OCI-LY3 (cell line): ENCODE data around the gene SLC7A7.

Experiments
- H2AFZ ChIP-seq: fragments of 200-600, 300-600 bp; shearing (Covaris generic); 2 replicates; pipeline ENCODE4 v1.6.0; 2014; ENCODE audit warnings: antibody characterized with exemption, low read depth, low read length
- H3K27ac ChIP-seq: fragments of 200-600, 300-600 bp; sonication (generic); 2 replicates; pipeline ENCODE4 v1.5.1; 2014; ENCODE audit warnings: mild to moderate bottlenecking, low read length, moderate library complexity, mixed read lengths
- H3K27me3 ChIP-seq: fragments of 200-600, 300-600 bp; sonication (generic); 2 replicates; pipeline ENCODE4 v1.6.1; 2014; ENCODE audit warnings: low read depth, low read length, mixed read lengths
- H3K36me3 ChIP-seq: fragments of 200-600, 300-600 bp; sonication (generic); replicated peaks from 2 replicates; pipeline ENCODE3; 2014; ENCODE audit warnings: low read depth, low read length, mixed read lengths
- H3K4me1 ChIP-seq: fragments of 300-600, 200-600 bp; sonication (generic); 2 replicates; pipeline ENCODE4 v1.6.1; 2014; ENCODE audit warnings: low read length, mixed read lengths
- H3K4me2 ChIP-seq: fragments of 200-600, 300-600 bp; sonication (generic); 2 replicates; pipeline ENCODE4 v1.6.1; 2014; ENCODE audit warnings: low read length, mixed read lengths
- H3K4me3 ChIP-seq: fragments of 300-600, 200-600 bp; sonication (generic); 2 replicates; pipeline ENCODE4 v1.5.1; 2014; ENCODE audit warnings: antibody characterized with exemption, mild to moderate bottlenecking, low read length, moderate library complexity
- H3K79me2 ChIP-seq: fragments of 300-600, 200-600 bp; shearing (Covaris generic); 2 replicates; pipeline ENCODE4 v1.6.1; 2014; ENCODE audit warnings: mild to moderate bottlenecking, low read length, mixed read lengths
- H3K9ac ChIP-seq: fragments of 300-600, 200-600 bp; shearing (Covaris generic); 2 replicates; pipeline ENCODE4 v1.6.0; 2014; ENCODE audit warnings: mild to moderate bottlenecking, low read length, moderate library complexity
- H3K9me3 ChIP-seq: fragments of 200-600, 300-600 bp; shearing (Covaris generic); 2 replicates; pipeline ENCODE4 v1.6.1; 2014; ENCODE audit warnings: low read length, mixed read lengths; ENCODE audit not compliant: insufficient read depth
- H4K20me1 ChIP-seq: fragments of 200-600, 300-600 bp; sonication (generic); 2 replicates; pipeline ENCODE4 v1.6.1; 2016; ENCODE audit warnings: low read length, mixed read lengths; ENCODE audit not compliant: insufficient read depth
- EZH2phosphoT487 ChIP-seq: fragments of 200-600 bp; shearing (Covaris generic); IDR thresholded peaks from 2 replicates; pipeline ENCODE4 v1.6.1; 2018; ENCODE audit warnings: antibody characterized with exemption, mixed run types, low read depth
- TF ChIP-seq, protein P1 (sequence below): fragments of 200-600, 300-600 bp; sonication (generic); IDR thresholded peaks from 2 replicates; pipeline ENCODE4 v1.5.1; 2014; ENCODE audit warnings: antibody characterized with exemption, low read length, low read depth

The SLC7A7 gene

DNA sequence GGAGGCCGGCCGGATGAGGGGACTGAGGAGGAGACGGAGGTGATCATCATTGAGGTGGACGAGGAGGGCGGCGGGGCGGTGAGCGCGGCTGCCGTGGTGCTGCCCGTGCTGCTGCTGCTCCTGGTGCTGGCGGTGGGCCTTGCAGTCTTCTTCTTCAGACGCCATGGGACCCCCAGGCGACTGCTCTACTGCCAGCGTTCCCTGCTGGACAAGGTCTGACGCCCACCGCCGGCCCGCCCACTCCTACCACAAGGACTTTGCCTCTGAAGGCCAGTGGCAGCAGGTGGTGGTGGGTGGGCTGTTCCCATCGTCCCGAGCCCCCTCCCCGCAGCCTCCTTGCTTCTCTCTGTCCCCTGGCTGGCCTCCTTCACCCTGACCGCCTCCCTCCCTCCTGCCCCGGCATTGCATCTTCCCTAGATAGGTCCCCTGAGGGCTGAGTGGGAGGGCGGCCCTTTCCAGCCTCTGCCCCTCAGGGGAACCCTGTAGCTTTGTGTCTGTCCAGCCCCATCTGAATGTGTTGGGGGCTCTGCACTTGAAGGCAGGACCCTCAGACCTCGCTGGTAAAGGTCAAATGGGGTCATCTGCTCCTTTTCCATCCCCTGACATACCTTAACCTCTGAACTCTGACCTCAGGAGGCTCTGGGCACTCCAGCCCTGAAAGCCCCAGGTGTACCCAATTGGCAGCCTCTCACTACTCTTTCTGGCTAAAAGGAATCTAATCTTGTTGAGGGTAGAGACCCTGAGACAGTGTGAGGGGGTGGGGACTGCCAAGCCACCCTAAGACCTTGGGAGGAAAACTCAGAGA is 30.8 kb upstream of the SLC7A7 start:
- no peaks in the 10 kb centered on the region for H4K20me1 ChIP-seq
- H3K27ac ChIP-seq = no peak overlapping the region
- no peak overlapping the region for H3K9ac ChIP-seq

GRCh38 chr14:22845103-22845394 is 29.8 kb upstream of the SLC7A7 start:
- no peaks in the 10 kb centered on the region for H3K36me3 ChIP-seq
- H2AFZ ChIP-seq = no peak overlapping the region
- no peaks in the 10 kb centered on the region for H3K9me3 ChIP-seq
- no peak overlapping the region for H3K9ac ChIP-seq
- H4K20me1 ChIP-seq = no peaks in the 10 kb centered on the region
- no peaks in the 10 kb centered on the region for H3K27me3 ChIP-seq
- no peak overlapping the region for H3K27ac ChIP-seq
- TF ChIP-seq EZH2phosphoT487 = no peak
- TF ChIP-seq, protein P1, sequence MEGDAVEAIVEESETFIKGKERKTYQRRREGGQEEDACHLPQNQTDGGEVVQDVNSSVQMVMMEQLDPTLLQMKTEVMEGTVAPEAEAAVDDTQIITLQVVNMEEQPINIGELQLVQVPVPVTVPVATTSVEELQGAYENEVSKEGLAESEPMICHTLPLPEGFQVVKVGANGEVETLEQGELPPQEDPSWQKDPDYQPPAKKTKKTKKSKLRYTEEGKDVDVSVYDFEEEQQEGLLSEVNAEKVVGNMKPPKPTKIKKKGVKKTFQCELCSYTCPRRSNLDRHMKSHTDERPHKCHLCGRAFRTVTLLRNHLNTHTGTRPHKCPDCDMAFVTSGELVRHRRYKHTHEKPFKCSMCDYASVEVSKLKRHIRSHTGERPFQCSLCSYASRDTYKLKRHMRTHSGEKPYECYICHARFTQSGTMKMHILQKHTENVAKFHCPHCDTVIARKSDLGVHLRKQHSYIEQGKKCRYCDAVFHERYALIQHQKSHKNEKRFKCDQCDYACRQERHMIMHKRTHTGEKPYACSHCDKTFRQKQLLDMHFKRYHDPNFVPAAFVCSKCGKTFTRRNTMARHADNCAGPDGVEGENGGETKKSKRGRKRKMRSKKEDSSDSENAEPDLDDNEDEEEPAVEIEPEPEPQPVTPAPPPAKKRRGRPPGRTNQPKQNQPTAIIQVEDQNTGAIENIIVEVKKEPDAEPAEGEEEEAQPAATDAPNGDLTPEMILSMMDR = no peak
- H3K4me2 ChIP-seq = no peak overlapping the region
- no peaks in the 10 kb centered on the region for H3K79me2 ChIP-seq
- H3K4me1 ChIP-seq = no peaks in the 10 kb centered on the region
- no peak overlapping the region for H3K4me3 ChIP-seq

More for the DNA sequence above, 30.8 kb upstream of the SLC7A7 start:
- no peaks in the 10 kb centered on the region for H3K4me1 ChIP-seq
- no peak overlapping the region for H3K4me2 ChIP-seq
- no peak overlapping the region for H3K4me3 ChIP-seq
- no peaks in the 10 kb centered on the region for H3K79me2 ChIP-seq
- H3K9me3 ChIP-seq = no peaks in the 10 kb centered on the region
- H2AFZ ChIP-seq = no peak overlapping the region
- H3K36me3 ChIP-seq = no peaks in the 10 kb centered on the region
- H3K27me3 ChIP-seq = no peaks in the 10 kb centered on the region
- TF ChIP-seq, protein P1 = no peak
- TF ChIP-seq EZH2phosphoT487 = no peak

- no peak overlapping the region for H3K27ac ChIP-seq
- H2AFZ ChIP-seq = no peak overlapping the region
- H3K4me3 ChIP-seq = no peak overlapping the region
- H3K36me3 ChIP-seq = no peaks in the 10 kb centered on the region
- no peaks in the 10 kb centered on the region for H3K27me3 ChIP-seq
- H3K4me2 ChIP-seq = no peak overlapping the region
- H4K20me1 ChIP-seq = no peaks in the 10 kb centered on the region
- H3K9ac ChIP-seq = no peak overlapping the region
- no peak for TF ChIP-seq EZH2phosphoT487
- TF ChIP-seq, protein P1 = no peak
- H3K9me3 ChIP-seq = no peaks in the 10 kb centered on the region
- H3K4me1 ChIP-seq = no peaks in the 10 kb centered on the region
- no peaks in the 10 kb centered on the region for H3K79me2 ChIP-seq
These were observed 29.2 kb upstream of the SLC7A7 start for GRCh38 chr14:22844221-22845102.

DNA sequence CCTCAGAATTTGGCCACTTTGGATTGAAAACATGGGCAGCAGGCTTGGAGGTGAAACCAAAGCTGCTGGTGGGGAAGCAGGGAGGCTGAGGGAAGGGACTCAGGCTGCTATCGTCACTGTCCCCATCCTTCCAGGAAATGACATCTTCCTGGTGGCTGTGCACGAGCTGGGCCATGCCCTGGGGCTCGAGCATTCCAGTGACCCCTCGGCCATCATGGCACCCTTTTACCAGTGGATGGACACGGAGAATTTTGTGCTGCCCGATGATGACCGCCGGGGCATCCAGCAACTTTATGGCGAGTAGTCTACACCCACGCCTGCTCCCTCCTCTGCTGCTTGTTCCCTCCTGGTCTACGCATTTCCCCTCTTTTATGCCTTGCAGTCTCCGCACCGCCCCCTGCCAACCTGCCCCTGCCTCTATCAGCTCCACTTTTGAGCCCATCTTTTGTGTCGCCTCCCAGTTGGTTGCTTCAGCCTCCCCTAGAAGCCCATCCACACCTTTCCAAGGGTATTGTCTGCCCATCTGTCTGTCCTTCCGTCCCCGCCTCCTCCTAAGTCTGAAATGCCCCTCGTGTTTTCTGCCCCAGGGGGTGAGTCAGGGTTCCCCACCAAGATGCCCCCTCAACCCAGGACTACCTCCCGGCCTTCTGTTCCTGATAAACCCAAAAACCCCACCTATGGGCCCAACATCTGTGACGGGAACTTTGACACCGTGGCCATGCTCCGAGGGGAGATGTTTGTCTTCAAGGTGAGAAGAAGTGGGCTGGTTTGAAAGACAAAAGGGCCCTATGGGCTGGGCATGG is 28.1 kb upstream of the SLC7A7 start:
- Histone ChIP-seq H3K36me3 (no peaks in the 10 kb centered on the region), H3K4me2 (no peak overlapping the region), H3K27me3 (no peaks in the 10 kb centered on the region), H3K9me3 (no peaks in the 10 kb centered on the region), H3K27ac (no peak overlapping the region), H3K79me2 (no peaks in the 10 kb centered on the region), H3K4me1 (no peaks in the 10 kb centered on the region), H3K4me3 (no peak overlapping the region), H4K20me1 (no peaks in the 10 kb centered on the region), H3K9ac (no peak overlapping the region), H2AFZ (no peak overlapping the region)
- no peak for TF ChIP-seq EZH2phosphoT487
- TF ChIP-seq, protein P1 = no peak
